Measurements from ENCODE around the gene FFAR1. TPM values are rescaled to one million over a fixed set of nuclear protein-coding genes. Genes with fewer than 3 reads are reported as not detected.

The FFAR1 gene
- total and polyA plus RNA-seq, 2 of the 8 experiments (the other 6 are each of a cell fraction or from before 2014, with no cell fraction given) = not detected

- no peak overlapping the region for H3K9ac ChIP-seq (replicated peaks in 1 of 4; ENCODE audit: extremely low read depth in 1 of 4, low read depth in 3 of 4, low read length in 3 of 4)
- no peak overlapping the region for H3K27ac ChIP-seq (ENCODE audit: low read depth, low read length)
- peaks cover 0 to 2% (median 0%) of the 10 kb centered on the region in 4 experiments; a peak in 1 of 7 replicates for H3K4me1 ChIP-seq (replicated peaks in 1 of 4; ENCODE audit: control insufficient read depth in 3 of 4, insufficient read depth in 4 of 4, low read length in 3 of 4)
- H3K79me1 ChIP-seq (ENCODE audit: low read depth, low read length) = no peaks in the 10 kb centered on the region
- no peak overlapping the region for H4K8ac ChIP-seq (ENCODE audit: extremely low read depth, insufficient read depth, low read length)
- no peak overlapping the region for H2AFZ ChIP-seq (ENCODE audit: low read length)
- FAIRE-seq (no peak), DNase-seq (ENCODE audit: low read depth in 1 of 2, low spot score in 2 of 2) (no peak)
- H2BK20ac ChIP-seq (ENCODE audit: low read length) = no peak overlapping the region
- no peaks in the 10 kb centered on the region for H3K36me3 ChIP-seq (ENCODE audit: control insufficient read depth in 2 of 4, insufficient read depth in 4 of 4, low read length in 3 of 4)
- H3K27me3 ChIP-seq (replicated peaks in 1 of 4; ENCODE audit: control insufficient read depth in 3 of 4, extremely low read depth in 1 of 4, insufficient read depth in 3 of 4, low read length in 3 of 4) = no peaks in the 10 kb centered on the region
- no peak overlapping the region for H2BK120ac ChIP-seq (replicated peaks; ENCODE audit: low read depth, low read length)
- H4K91ac ChIP-seq (replicated peaks; ENCODE audit: insufficient read length, low read length) = no peak overlapping the region
- no peaks in the 10 kb centered on the region for H3K79me2 ChIP-seq (ENCODE audit: control insufficient read depth in 1 of 2, insufficient read depth in 2 of 2, low read length in 2 of 2)
- WGBS, 2 experiments (ENCODE audit: extremely low coverage in 1 of 2, insufficient coverage in 1 of 2, insufficient read length in 1 of 2, insufficient replicate concordance in 2 of 2, low coverage in 1 of 2, low lambda C conversion rate in 2 of 2, missing lambda C conversion rate in 1 of 2) = 77% methylated on average over 7 of the region's 7 CpGs; no CpG with 5 or more reads in 1 of the 2 experiments
- H2BK15ac ChIP-seq (ENCODE audit: low read length) = no peak overlapping the region
- ChIA-PET CTCF (ENCODE audit: partially characterized antibody) (interaction anchor here (0.6 to 1.5 kb wide), 6 partner anchors 10 to 242 kb away, joined by 3 to 7 read pairs (median 4); no protein-coding TSS in a partner anchor), POLR2A (ENCODE audit: partially characterized antibody) (interaction anchor here (1.2 kb wide), 1 partner anchor 202 kb away, joined by 3 read pairs; no protein-coding TSS in a partner anchor)
- H3K4me2 ChIP-seq (ENCODE audit: insufficient read depth in 1 of 2, low read depth in 2 of 2, low read length in 2 of 2) = no peak overlapping the region
- H3K18ac ChIP-seq (ENCODE audit: extremely low read depth, low read length) = no peak overlapping the region
- H3K4me3 ChIP-seq (ENCODE audit: extremely low read depth in 1 of 4, insufficient read depth in 2 of 4, low read depth in 3 of 4, low read length in 4 of 4) = no peak overlapping the region
- H3K23ac ChIP-seq (ENCODE audit: insufficient read length) = no peak overlapping the region
- H2BK12ac ChIP-seq (ENCODE audit: low read depth, low read length) = no peak overlapping the region
- no peak overlapping the region for H3K4ac ChIP-seq (replicated peaks; ENCODE audit: insufficient read length, low read depth, low read length)
- no peak overlapping the region for H2BK5ac ChIP-seq (ENCODE audit: low read depth, low read length)
- no peak for TF ChIP-seq TEAD4 (IDR thresholded peaks at IDR 0.05; ENCODE audit: low read depth, low read length)
- no peak for TF ChIP-seq CBX5 (IDR thresholded peaks at IDR 0.05; ENCODE audit: low read depth, low read length)
- no peak for TF ChIP-seq RAD21 (IDR thresholded peaks at IDR 0.05 in 1 of 2, conservative IDR thresholded peaks at IDR 0.05 in 1 of 2; ENCODE audit: low read depth in 2 of 2, low read length in 2 of 2)
- no peaks in the 10 kb centered on the region for H3K23me2 ChIP-seq (ENCODE audit: low read depth, low read length)
- no peak overlapping the region for H3K14ac ChIP-seq (ENCODE audit: insufficient read length)
- no peak overlapping the region for H2AK5ac ChIP-seq (ENCODE audit: low read depth, low read length)
- H4K5ac ChIP-seq (ENCODE audit: insufficient read length, low read depth, low read length) = no peak overlapping the region
- no peak overlapping the region for H3K56ac ChIP-seq (replicated peaks; ENCODE audit: insufficient read length, low read depth, low read length)
- no peaks in the 10 kb centered on the region for H3K9me3 ChIP-seq (ENCODE audit: insufficient read depth in 2 of 2, low read depth in 1 of 2, low read length in 1 of 2)
- H4K20me1 ChIP-seq (replicated peaks in 1 of 2; ENCODE audit: control insufficient read depth in 1 of 2, insufficient read depth in 2 of 2, low read length in 2 of 2) = no peaks in the 10 kb centered on the region
Observed at GRCh38 chr19:35308910-35309309, 38.8 kb upstream of the FFAR1 start.
